Neural cell (in vitro differentiated cells): Measurements from ENCODE around the gene CBLB. TPM values are rescaled to one million over a fixed set of nuclear protein-coding genes. Genes with fewer than 3 reads are reported as not detected.

ENCODE experiments used
- H2AFZ ChIP-seq: fragments of 200-600, 300-800 bp; sonication (generic), shearing (Covaris generic); 2 replicates; pipeline ENCODE4 v1.6.0; 2014; ENCODE audit warnings: low read depth, mild to moderate bottlenecking, antibody characterized with exemption, low read length, moderate library complexity
- H3F3A ChIP-seq: fragments of 200-600 bp; shearing (Covaris generic); 2 replicates; pipeline ENCODE4 v1.6.1; 2016; ENCODE audit warnings: mild to moderate bottlenecking, moderate library complexity, mixed read lengths, antibody characterized with exemption, low read length; ENCODE audit not compliant: insufficient read depth, poor library complexity, severe bottlenecking
- H3K27ac ChIP-seq: fragments of 200-600, 300-800 bp; sonication (generic), shearing (Covaris generic); 2 replicates; pipeline ENCODE4 v1.5.1; 2014; ENCODE audit warnings: mild to moderate bottlenecking, low read length, moderate library complexity
- H3K27me3 ChIP-seq: fragments of 300-800, 200-600 bp; sonication (generic), shearing (Covaris generic); 2 replicates; pipeline ENCODE4 v1.6.0; 2014; ENCODE audit warnings: mild to moderate bottlenecking, low read depth, low read length, moderate library complexity; ENCODE audit not compliant: insufficient read depth
- H3K36me3 ChIP-seq: fragments of 300-800, 200-600 bp; sonication (generic), shearing (Covaris generic); 2 replicates; pipeline ENCODE4 v1.5.1; 2014; ENCODE audit warnings: mild to moderate bottlenecking, antibody characterized with exemption, low read length, moderate library complexity; ENCODE audit not compliant: insufficient read depth
- H3K4me2 ChIP-seq: fragments of 300-800, 200-600 bp; sonication (generic), shearing (Covaris generic); 2 replicates; pipeline ENCODE4 v1.6.0; 2014; ENCODE audit warnings: mild to moderate bottlenecking, low read length
- H3K4me3 ChIP-seq: fragments of 300-800, 200-600 bp; sonication (generic), shearing (Covaris generic); 2 replicates; pipeline ENCODE4 v1.5.1; 2014; ENCODE audit warnings: mild to moderate bottlenecking, low read length, moderate library complexity
- H3K79me2 ChIP-seq: fragments of 200-600 bp; shearing (Covaris generic); replicated peaks from 2 replicates; pipeline ENCODE4 v1.6.0; 2014; ENCODE audit warnings: mild to moderate bottlenecking, low read length, moderate library complexity; ENCODE audit not compliant: insufficient read depth
- H3K9ac ChIP-seq: fragments of 300-800, 200-600 bp; sonication (generic), shearing (Covaris generic); 2 replicates; pipeline ENCODE4 v1.6.1; 2016; ENCODE audit warnings: mild to moderate bottlenecking, low read length, mixed read lengths
- H3K9me2 ChIP-seq: fragments of 200-600 bp; shearing (Covaris generic); 2 replicates; pipeline ENCODE4 v1.6.1; 2016; ENCODE audit warnings: mild to moderate bottlenecking, low read length, mixed read lengths; ENCODE audit not compliant: insufficient read depth
- H3K9me3 ChIP-seq: fragments of 200-600, 300-800 bp; sonication (generic), shearing (Covaris generic); 2 replicates; pipeline ENCODE4 v1.6.1; 2016; ENCODE audit warnings: mild to moderate bottlenecking, mixed run types, low read length, moderate library complexity, mixed read lengths
- H4K20me1 ChIP-seq: fragments of 200-600 bp; shearing (Covaris generic); 2 replicates; pipeline ENCODE4 v1.6.1; 2016; ENCODE audit warnings: mild to moderate bottlenecking, mixed run types; ENCODE audit not compliant: insufficient read depth
- EP300 ChIP-seq: fragments of 450-650 bp; conservative IDR thresholded peaks from 2 replicates; pipeline ENCODE4 v1.6.1; 2014; ENCODE audit warnings: antibody characterized with exemption, mild to moderate bottlenecking, moderate library complexity; ENCODE audit not compliant: poor library complexity, severe bottlenecking
- EZH2 ChIP-seq: fragments of 200-600, 300-800 bp; shearing (Covaris generic), sonication (generic); IDR thresholded peaks from 2 replicates; pipeline ENCODE4 v1.6.1; 2014; ENCODE audit warnings: antibody characterized with exemption, low read length, borderline replicate concordance, mild to moderate bottlenecking; ENCODE audit not compliant: insufficient read depth, poor library complexity, severe bottlenecking
- MXI1 ChIP-seq: fragments of 450-650 bp; conservative IDR thresholded peaks from 2 replicates; pipeline ENCODE4 v1.6.1; 2014; ENCODE audit warnings: antibody characterized with exemption, mild to moderate bottlenecking; ENCODE audit not compliant: poor library complexity, severe bottlenecking
- POLR2AphosphoS5 ChIP-seq: IDR thresholded peaks from 2 replicates; pipeline ENCODE4 v1.6.1; 2012
- RAD21 ChIP-seq: fragments of 450-650 bp; conservative IDR thresholded peaks from 2 replicates; pipeline ENCODE4 v1.6.1; 2014; ENCODE audit warnings: antibody characterized with exemption, mild to moderate bottlenecking, moderate library complexity
- SMC3 ChIP-seq: fragments of 450-650 bp; conservative IDR thresholded peaks from 2 replicates; pipeline ENCODE4 v1.6.1; 2014; ENCODE audit warnings: antibody characterized with exemption, mild to moderate bottlenecking, moderate library complexity; ENCODE audit not compliant: poor library complexity
- TAF1 ChIP-seq: IDR thresholded peaks from 2 replicates; pipeline ENCODE4 v1.6.1; 2012; ENCODE audit warnings: low read depth
- polyA plus RNA-seq: library from polyadenylated mRNA; depleted of rRNA; stranded (reverse); fragments of >200 nt; gene quantifications from 2 replicates; pipeline ENCODE4 v1.2.3, GENCODE V29; 2014
- TF ChIP-seq, protein P1 (sequence below): fragments of 450-650 bp; IDR thresholded peaks from 2 replicates; pipeline ENCODE4 v1.5.1; 2014; ENCODE audit warnings: antibody characterized with exemption, mild to moderate bottlenecking, moderate library complexity; ENCODE audit not compliant: poor library complexity, severe bottlenecking
- TF ChIP-seq, protein P2 (sequence below): IDR thresholded peaks from 2 replicates; pipeline ENCODE4 v1.6.1; 2012; ENCODE audit warnings: borderline replicate concordance

The CBLB gene
- polyA plus RNA-seq, 1 donor from 2014 or later: 36.4 TPM

DNA sequence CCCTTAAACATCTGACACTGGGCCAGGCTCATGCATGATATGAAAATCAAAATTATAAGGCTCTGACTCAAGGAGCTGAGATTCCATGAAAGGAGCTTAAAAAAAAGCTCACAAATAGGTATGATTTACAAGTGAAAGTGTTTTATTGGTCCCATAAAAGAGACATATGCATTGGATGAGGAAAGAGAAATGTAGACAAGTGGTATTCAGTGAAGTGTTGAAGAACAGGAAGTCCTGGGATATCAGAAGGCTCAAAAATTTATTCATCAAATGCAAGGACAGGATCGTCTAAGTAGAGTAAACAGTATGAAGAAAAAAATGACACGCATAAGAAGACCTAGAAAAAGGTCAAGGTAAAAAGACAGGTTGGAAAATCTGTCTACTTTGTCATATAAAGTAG, 188.9 kb downstream of the CBLB start:
- no peak for TF ChIP-seq MXI1
- TF ChIP-seq POLR2AphosphoS5: no peak
- TF ChIP-seq TAF1: no peak
- no peak for TF ChIP-seq SMC3
- TF ChIP-seq, protein P1, sequence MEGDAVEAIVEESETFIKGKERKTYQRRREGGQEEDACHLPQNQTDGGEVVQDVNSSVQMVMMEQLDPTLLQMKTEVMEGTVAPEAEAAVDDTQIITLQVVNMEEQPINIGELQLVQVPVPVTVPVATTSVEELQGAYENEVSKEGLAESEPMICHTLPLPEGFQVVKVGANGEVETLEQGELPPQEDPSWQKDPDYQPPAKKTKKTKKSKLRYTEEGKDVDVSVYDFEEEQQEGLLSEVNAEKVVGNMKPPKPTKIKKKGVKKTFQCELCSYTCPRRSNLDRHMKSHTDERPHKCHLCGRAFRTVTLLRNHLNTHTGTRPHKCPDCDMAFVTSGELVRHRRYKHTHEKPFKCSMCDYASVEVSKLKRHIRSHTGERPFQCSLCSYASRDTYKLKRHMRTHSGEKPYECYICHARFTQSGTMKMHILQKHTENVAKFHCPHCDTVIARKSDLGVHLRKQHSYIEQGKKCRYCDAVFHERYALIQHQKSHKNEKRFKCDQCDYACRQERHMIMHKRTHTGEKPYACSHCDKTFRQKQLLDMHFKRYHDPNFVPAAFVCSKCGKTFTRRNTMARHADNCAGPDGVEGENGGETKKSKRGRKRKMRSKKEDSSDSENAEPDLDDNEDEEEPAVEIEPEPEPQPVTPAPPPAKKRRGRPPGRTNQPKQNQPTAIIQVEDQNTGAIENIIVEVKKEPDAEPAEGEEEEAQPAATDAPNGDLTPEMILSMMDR: no peak
- no peak for TF ChIP-seq EP300
- no peak for TF ChIP-seq RAD21
- TF ChIP-seq, protein P2, sequence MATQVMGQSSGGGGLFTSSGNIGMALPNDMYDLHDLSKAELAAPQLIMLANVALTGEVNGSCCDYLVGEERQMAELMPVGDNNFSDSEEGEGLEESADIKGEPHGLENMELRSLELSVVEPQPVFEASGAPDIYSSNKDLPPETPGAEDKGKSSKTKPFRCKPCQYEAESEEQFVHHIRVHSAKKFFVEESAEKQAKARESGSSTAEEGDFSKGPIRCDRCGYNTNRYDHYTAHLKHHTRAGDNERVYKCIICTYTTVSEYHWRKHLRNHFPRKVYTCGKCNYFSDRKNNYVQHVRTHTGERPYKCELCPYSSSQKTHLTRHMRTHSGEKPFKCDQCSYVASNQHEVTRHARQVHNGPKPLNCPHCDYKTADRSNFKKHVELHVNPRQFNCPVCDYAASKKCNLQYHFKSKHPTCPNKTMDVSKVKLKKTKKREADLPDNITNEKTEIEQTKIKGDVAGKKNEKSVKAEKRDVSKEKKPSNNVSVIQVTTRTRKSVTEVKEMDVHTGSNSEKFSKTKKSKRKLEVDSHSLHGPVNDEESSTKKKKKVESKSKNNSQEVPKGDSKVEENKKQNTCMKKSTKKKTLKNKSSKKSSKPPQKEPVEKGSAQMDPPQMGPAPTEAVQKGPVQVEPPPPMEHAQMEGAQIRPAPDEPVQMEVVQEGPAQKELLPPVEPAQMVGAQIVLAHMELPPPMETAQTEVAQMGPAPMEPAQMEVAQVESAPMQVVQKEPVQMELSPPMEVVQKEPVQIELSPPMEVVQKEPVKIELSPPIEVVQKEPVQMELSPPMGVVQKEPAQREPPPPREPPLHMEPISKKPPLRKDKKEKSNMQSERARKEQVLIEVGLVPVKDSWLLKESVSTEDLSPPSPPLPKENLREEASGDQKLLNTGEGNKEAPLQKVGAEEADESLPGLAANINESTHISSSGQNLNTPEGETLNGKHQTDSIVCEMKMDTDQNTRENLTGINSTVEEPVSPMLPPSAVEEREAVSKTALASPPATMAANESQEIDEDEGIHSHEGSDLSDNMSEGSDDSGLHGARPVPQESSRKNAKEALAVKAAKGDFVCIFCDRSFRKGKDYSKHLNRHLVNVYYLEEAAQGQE: no peak
- no peak for TF ChIP-seq EZH2
- H3K9ac ChIP-seq: no peak overlapping the region
- H3K4me2 ChIP-seq: no peak overlapping the region
- no peak overlapping the region for H2AFZ ChIP-seq
- H3K27me3 ChIP-seq: no peaks in the 10 kb centered on the region
- no peaks in the 10 kb centered on the region for H3K9me3 ChIP-seq
- no peaks in the 10 kb centered on the region for H3K79me2 ChIP-seq
- H3F3A ChIP-seq: no peaks in the 10 kb centered on the region
- H3K4me3 ChIP-seq: no peak overlapping the region
- H3K9me2 ChIP-seq: no peaks in the 10 kb centered on the region
- peaks cover 13% of the 10 kb centered on the region for H3K36me3 ChIP-seq
- H3K27ac ChIP-seq: no peak overlapping the region
- H4K20me1 ChIP-seq: no peaks in the 10 kb centered on the region

DNA sequence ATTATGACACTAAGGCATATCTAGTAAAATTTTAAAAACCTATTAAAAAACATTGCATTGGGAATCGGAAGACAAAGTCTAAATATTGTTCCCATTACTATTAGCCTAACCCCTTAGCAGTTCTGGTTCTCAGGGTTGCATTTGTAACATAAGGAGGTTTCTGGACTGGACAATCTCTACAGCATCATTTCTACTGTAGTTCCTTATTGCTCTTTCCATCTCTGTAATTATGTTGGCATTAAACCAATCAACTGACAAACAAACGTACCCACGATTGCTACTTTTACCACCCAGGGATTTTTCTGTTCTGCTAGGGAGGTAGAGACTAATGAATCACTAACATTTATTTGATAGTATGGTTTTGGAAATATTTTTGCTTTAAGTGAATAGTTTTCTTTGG, 190.8 kb downstream of the CBLB start:
- Histone ChIP-seq H3K27me3 (no peaks in the 10 kb centered on the region), H3K4me3 (no peak overlapping the region), H3K9ac (no peak overlapping the region), H3K27ac (no peak overlapping the region), H4K20me1 (no peaks in the 10 kb centered on the region), H3K79me2 (no peaks in the 10 kb centered on the region), H3F3A (no peaks in the 10 kb centered on the region), H3K9me3 (no peaks in the 10 kb centered on the region), H3K4me2 (no peak overlapping the region), H3K9me2 (no peaks in the 10 kb centered on the region), H2AFZ (no peak overlapping the region), H3K36me3 (peaks cover 22% of the 10 kb centered on the region)
- TF ChIP-seq TAF1 (no peak), EZH2 (no peak), EP300 (no peak), MXI1 (no peak), SMC3 (no peak), POLR2AphosphoS5 (no peak), RAD21 (no peak)
- TF ChIP-seq, protein P2: no peak
- TF ChIP-seq, protein P1: no peak
